Measurements from ENCODE around the gene PCYT1A. TPM values are rescaled to one million over a fixed set of nuclear protein-coding genes. Genes with fewer than 3 reads are reported as not detected.

PCYT1A gene
- total and polyA plus RNA-seq, 4 donors, result 21.2 to 67.4 (median 42.7) TPM

GRCh38 chr3:196203846-196204245, 83.7 kb downstream of the PCYT1A start:
- peaks cover 0 to 2% (median 0%) of the 10 kb centered on the region in 4 donors for H3K9me3 ChIP-seq (ENCODE audit: control insufficient read depth in 4 of 4, insufficient read depth in 3 of 4, low read length in 3 of 4)
- WGBS, 2 donors, result 85 to 92% methylated on average over 3 of the region's 3 CpGs
- TF ChIP-seq, protein P1, sequence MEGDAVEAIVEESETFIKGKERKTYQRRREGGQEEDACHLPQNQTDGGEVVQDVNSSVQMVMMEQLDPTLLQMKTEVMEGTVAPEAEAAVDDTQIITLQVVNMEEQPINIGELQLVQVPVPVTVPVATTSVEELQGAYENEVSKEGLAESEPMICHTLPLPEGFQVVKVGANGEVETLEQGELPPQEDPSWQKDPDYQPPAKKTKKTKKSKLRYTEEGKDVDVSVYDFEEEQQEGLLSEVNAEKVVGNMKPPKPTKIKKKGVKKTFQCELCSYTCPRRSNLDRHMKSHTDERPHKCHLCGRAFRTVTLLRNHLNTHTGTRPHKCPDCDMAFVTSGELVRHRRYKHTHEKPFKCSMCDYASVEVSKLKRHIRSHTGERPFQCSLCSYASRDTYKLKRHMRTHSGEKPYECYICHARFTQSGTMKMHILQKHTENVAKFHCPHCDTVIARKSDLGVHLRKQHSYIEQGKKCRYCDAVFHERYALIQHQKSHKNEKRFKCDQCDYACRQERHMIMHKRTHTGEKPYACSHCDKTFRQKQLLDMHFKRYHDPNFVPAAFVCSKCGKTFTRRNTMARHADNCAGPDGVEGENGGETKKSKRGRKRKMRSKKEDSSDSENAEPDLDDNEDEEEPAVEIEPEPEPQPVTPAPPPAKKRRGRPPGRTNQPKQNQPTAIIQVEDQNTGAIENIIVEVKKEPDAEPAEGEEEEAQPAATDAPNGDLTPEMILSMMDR (IDR thresholded peaks at IDR 0.05; ENCODE audit: control extremely low read depth, extremely low read depth), result no peak
- ATAC-seq (ENCODE audit: insufficient read depth, low FRiP score) (no peak), DNase-seq (no peak)
- peaks cover 0 to 6% (median 0%) of the 10 kb centered on the region in 5 donors for H3K4me1 ChIP-seq (ENCODE audit: control insufficient read depth in 5 of 5, insufficient read depth in 5 of 5, low read length in 5 of 5)
- no peak overlapping the region for H3K4me3 ChIP-seq
- no peaks in the 10 kb centered on the region for H3K36me3 ChIP-seq (ENCODE audit: control insufficient read depth in 4 of 4, insufficient read depth in 4 of 4, low read length in 4 of 4)
- no peak overlapping the region for H3K9ac ChIP-seq (ENCODE audit: insufficient read depth in 1 of 2, low read length in 2 of 2)
- no peaks in the 10 kb centered on the region for H3K27me3 ChIP-seq (ENCODE audit: control insufficient read depth in 3 of 3, insufficient read depth in 3 of 3, low read length in 2 of 3)
- no peak overlapping the region for H3K27ac ChIP-seq (ENCODE audit: low read depth in 1 of 2, low read length in 1 of 2)

DNA sequence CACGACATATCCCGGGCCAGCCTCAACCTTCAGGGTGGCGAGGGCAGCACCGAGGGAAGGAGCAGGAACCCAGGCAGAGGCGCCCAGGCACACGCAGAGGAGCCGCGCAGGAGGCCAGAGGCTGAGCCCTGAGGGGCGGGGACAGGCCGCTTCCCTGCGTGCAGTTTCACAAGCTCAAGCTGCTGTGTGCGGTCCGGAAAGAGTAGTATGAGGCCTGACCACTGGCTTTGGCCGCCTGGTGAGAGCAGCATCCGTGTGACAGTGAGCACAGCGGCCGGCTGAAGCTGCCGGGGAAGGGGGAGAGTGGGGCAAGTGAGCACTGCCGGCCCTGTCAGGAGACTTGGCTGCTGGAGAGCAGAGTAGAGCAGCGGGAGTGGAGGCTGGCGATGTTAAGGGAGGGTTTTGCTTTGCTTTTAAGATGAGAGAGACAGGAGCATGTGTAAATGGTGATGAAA, 85.0 kb downstream of the PCYT1A start:
- ATAC-seq (ENCODE audit: insufficient read depth, low FRiP score) (peak; percentile 55), DNase-seq (peak; percentile 44 to 63 (median 53))
- Histone ChIP-seq H3K36me3 (ENCODE audit: control insufficient read depth in 4 of 4, insufficient read depth in 4 of 4, low read length in 4 of 4) (no peaks in the 10 kb centered on the region), H3K4me1 (ENCODE audit: control insufficient read depth in 5 of 5, insufficient read depth in 5 of 5, low read length in 5 of 5) (peaks cover 0 to 6% (median 0%) of the 10 kb centered on the region in 5 donors), H3K4me3 (no peak overlapping the region), H3K9me3 (ENCODE audit: control insufficient read depth in 4 of 4, insufficient read depth in 3 of 4, low read length in 3 of 4) (peaks cover 0 to 2% (median 0%) of the 10 kb centered on the region in 4 donors), H3K27ac (ENCODE audit: low read depth in 1 of 2, low read length in 1 of 2) (no peak overlapping the region), H3K9ac (ENCODE audit: insufficient read depth in 1 of 2, low read length in 2 of 2) (no peak overlapping the region), H3K27me3 (ENCODE audit: control insufficient read depth in 3 of 3, insufficient read depth in 3 of 3, low read length in 2 of 3) (no peaks in the 10 kb centered on the region)
- 30 to 37% methylated on average over 21 of the region's 21 CpGs for WGBS, 2 donors
- TF ChIP-seq, protein P1 (IDR thresholded peaks at IDR 0.05; ENCODE audit: control extremely low read depth, extremely low read depth), result no peak

GRCh38 chr3:196198771-196199753, 88.5 kb downstream of the PCYT1A start:
- no peak for DNase-seq
- ATAC-seq (ENCODE audit: insufficient read depth, low FRiP score), result no peak
- TF ChIP-seq, protein P1 (IDR thresholded peaks at IDR 0.05; ENCODE audit: control extremely low read depth, extremely low read depth), result no peak
- Histone ChIP-seq H3K9ac (ENCODE audit: insufficient read depth in 1 of 2, low read length in 2 of 2) (no peak overlapping the region), H3K4me1 (ENCODE audit: control insufficient read depth in 5 of 5, insufficient read depth in 5 of 5, low read length in 5 of 5) (peaks cover 0 to 6% (median 0%) of the 10 kb centered on the region in 5 donors), H3K4me3 (no peak overlapping the region), H3K36me3 (ENCODE audit: control insufficient read depth in 4 of 4, insufficient read depth in 4 of 4, low read length in 4 of 4) (no peaks in the 10 kb centered on the region), H3K27ac (ENCODE audit: low read depth in 1 of 2, low read length in 1 of 2) (no peak overlapping the region), H3K9me3 (ENCODE audit: control insufficient read depth in 4 of 4, insufficient read depth in 3 of 4, low read length in 3 of 4) (no peaks in the 10 kb centered on the region), H3K27me3 (ENCODE audit: control insufficient read depth in 3 of 3, insufficient read depth in 3 of 3, low read length in 2 of 3) (no peaks in the 10 kb centered on the region)
- 79 to 86% methylated on average over 19 of the region's 19 CpGs for WGBS, 2 donors

Data from lung (tissue), 12 donors.